HG03097 (cell line): ENCODE results near the gene TCP1.
"Not testable (repeated sequence)": the region's sequence is repeated elsewhere in the genome, so short reads cannot be mapped to it uniquely, and the experiment has no call there.

ENCODE experiments used
- ATAC-seq: cut with Tn5 transposase; IDR thresholded peaks from one replicate; pipeline ENCODE4 v1.9.1; 2021; ENCODE audit not compliant: unreplicated experiment, low FRiP score

TCP1 gene

DNA sequence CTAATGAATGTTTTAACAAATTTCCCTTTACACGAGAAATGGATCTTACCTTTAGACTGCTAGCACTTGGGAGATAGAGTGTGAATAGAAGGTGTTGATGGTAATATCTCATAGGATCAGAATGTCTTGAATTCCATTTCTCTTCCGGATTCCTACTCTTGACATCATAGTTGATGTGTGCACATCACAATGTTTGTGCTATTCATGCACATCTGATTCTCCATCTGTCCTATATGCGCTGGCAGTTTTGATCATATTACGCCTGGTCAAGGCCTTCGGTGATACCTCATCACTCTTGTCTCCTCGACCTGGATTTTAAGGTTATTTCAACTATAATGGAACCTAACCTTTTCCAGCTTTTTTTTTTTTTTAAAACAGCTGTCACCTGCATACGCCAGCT lies 44.3 kb downstream of the TCP1 start:
- no peak for ATAC-seq

- ATAC-seq: no peak
Observed at GRCh38 chr6:159742165-159742564, 47.2 kb downstream of the TCP1 start.

DNA sequence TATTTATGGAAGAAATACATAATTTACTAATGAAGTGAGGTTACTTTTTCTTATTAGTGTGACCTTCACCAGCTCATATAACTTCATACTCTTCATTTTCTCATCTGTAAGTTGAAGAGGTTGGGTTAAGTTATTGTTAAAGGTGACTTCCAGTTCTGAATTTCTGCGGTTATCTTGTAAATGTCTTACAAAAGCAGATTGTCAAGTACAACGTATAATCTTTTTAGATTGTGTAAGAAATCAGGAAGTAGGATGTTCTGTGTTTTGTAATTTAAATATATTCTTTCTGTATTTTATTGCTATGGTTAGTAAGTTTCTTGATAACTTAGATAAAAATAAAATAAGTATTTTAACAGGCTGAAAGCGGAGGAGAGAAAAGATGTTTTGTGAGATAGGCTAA lies 50.1 kb downstream of the TCP1 start:
- ATAC-seq: no peak

DNA sequence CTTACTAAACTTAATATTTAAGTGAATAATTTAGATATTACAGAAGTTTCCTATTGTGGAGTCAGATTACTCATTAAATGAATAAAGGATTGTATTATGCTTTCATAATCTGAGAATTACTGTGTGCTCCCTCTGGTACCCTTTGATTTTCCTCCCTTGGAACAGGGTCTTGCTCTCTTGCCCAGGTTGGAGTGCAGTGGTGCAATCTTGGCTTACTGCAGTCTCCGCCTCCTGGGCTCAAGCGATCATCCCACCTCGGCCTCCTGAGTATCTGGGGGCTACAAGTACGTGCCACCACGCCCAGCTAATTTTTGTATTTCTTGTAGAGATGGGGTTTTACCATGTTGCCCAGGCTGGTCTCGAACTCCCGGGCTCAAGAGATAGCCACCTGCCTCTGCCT lies 52.5 kb downstream of the TCP1 start:
- ATAC-seq: no peak

DNA sequence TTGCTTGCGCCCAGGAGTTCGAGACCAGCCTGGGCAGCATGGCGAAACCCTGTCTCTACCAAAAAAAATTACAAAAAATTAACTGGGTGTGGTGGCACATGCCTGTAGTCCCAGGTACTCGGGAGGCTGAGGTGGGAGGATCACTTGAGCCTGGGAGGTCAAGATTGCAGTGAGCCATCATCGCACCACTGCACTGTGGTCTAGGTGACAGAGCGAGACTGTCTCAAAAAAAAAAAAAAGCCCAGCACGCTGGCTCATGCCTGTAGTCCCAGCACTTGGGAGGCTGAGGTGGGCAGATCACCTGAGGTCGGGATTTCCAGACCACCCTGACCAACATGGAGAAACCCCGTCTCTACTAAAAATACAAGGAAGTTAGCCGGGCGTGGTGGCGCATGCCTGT lies 56.0 kb downstream of the TCP1 start:
- ATAC-seq: not testable (repeated sequence)

DNA sequence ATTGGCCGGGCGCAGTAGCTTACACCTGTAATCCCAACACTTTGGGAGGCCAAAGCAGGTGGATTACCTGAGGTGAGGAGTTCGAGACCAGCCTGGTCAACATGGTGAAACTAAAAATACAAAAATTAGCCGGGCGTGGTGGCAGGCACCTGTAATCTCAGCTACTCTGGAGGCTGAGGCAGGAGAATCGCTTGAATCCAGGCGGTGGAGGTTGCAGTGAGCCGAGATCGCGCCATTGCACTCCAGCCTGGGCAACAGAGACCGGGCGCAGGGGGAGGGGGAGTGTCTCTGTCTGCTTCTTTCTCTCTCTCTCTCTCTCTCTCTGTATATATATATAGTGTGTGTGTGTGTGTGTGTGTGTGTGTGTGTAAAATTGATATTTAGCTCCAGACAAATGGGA lies 56.9 kb downstream of the TCP1 start:
- not testable (repeated sequence) for ATAC-seq

GRCh38 chr6:159730332-159730676 lies 59.1 kb downstream of the TCP1 start:
- no peak for ATAC-seq

DNA sequence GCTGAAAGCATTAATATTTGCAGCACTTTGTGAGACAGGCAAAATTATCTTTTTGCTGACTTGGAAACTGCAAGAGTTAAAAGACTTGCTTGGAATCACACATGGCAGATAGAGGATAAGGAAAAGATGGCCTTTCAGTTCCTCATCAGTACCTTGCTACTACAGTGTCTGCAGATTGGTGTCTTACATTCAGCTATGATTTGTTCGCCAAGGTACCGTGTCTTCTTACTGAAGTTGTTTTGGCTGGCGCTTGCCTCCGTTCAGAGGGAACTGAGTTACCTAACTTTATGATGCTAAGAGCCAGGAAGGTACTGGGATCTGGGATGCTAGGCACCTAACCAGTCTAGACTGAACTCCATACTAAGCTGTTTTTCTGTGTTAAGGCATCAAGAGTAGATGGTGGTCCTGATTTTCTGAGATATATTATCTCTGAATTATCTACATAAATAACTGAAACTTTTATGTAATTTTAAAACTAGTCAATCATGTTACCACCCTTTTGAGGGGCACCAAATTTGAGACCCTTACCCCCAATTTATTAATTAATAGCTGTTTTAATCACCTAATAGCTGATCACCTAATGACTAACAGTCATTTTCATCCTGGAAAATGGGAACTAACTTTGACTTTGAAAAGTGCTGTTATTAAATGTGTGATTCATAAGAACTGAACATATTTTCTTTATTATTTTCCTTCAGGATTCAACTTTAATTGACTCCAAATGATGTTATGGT lies 59.6 kb downstream of the TCP1 start:
- ATAC-seq: no peak

DNA sequence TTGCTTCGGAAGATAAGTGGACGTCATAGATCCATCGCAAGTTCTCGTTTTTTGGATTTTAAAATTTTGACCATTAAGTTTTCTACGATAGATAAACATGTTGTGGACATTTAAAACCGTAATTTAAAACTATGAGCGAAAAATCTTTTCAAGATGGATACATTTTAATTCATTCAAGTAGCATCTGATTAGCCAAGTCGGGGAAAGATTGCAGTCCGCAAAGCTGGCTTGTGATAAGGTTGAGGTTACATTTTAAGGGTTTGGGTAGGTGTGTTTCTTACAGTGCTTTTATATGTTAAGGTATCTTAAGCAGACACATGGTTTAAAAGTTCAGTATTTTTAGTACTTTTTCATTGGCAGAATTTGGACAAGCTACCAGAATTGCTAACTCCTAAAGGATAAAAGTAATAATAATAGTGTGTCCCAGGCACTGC lies 60.9 kb downstream of the TCP1 start:
- no peak for ATAC-seq
